ENCODE results near the gene TTBK2. TPM values are rescaled to one million over a fixed set of nuclear protein-coding genes. Genes with fewer than 3 reads are reported as not detected.

The TTBK2 gene
- polyA plus RNA-seq, 1 donor (not counting 4 experiments of a cell fraction or from before 2014, with no cell fraction given): 7.3 TPM

DNA sequence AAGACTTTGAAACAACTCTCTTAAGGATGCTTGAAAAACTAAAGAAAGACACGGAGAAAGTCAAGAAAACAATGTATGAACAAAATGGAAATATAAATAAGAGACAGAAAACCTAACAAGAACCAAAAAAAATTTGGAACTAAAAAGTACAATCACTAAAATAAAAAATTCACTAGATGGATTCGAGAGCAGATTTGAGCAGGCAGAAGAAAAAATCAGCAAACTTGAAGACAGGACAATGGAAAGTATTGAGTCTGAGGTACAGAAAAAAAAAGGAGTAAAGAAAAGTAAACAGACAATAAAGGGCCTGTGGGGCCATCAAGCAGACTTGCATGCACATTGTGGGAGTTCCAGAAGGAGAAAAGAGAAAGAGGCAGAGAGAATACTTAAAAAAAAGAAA lies 170.3 kb downstream of the TTBK2 start:
- Histone ChIP-seq H3K27ac (ENCODE audit: control insufficient read depth, insufficient read depth, low read length) (no peak overlapping the region), H3K27me3 (ENCODE audit: control insufficient read depth, extremely low read depth, insufficient read depth, low read length) (no peaks in the 10 kb centered on the region), H3K4me2 (ENCODE audit: control insufficient read depth, extremely low read depth, insufficient read depth, low read depth, low read length) (no peak overlapping the region), H3K9ac (ENCODE audit: control insufficient read depth, extremely low read depth, insufficient read depth, low read length) (no peak overlapping the region), H4K20me1 (ENCODE audit: control insufficient read depth, extremely low read depth, insufficient read depth, low read length) (no peaks in the 10 kb centered on the region), H3K9me3 (ENCODE audit: control insufficient read depth, low read depth, low read length) (no peaks in the 10 kb centered on the region), H3K79me2 (ENCODE audit: control insufficient read depth, insufficient read depth, low read length) (no peaks in the 10 kb centered on the region), H3K4me3 (ENCODE audit: control insufficient read depth in 2 of 3, extremely low read depth in 1 of 3, insufficient read depth in 2 of 3, low read depth in 1 of 3, low read length in 3 of 3) (no peak overlapping the region), H3K9me1 (ENCODE audit: control insufficient read depth, extremely low read depth, insufficient read depth, low read length) (no peaks in the 10 kb centered on the region), H3K36me3 (ENCODE audit: control insufficient read depth in 2 of 2, extremely low read depth in 1 of 2, insufficient read depth in 2 of 2, low read length in 2 of 2) (peaks cover 7 to 14% of the 10 kb centered on the region in 2 experiments), H2AFZ (ENCODE audit: control insufficient read depth, low read length) (no peak overlapping the region), H3K4me1 (ENCODE audit: control insufficient read depth, extremely low read depth, insufficient read depth, low read length) (no peaks in the 10 kb centered on the region)
- dilution Hi-C loops (cut with MboI; ENCODE audit: extremely low pct_ligation_motif_present, low sequenced_read_pairs): no loop called here
- FAIRE-seq (no peak), DNase-seq (ENCODE audit: low read depth, low spot score) (no peak)
- TF ChIP-seq, protein P1, sequence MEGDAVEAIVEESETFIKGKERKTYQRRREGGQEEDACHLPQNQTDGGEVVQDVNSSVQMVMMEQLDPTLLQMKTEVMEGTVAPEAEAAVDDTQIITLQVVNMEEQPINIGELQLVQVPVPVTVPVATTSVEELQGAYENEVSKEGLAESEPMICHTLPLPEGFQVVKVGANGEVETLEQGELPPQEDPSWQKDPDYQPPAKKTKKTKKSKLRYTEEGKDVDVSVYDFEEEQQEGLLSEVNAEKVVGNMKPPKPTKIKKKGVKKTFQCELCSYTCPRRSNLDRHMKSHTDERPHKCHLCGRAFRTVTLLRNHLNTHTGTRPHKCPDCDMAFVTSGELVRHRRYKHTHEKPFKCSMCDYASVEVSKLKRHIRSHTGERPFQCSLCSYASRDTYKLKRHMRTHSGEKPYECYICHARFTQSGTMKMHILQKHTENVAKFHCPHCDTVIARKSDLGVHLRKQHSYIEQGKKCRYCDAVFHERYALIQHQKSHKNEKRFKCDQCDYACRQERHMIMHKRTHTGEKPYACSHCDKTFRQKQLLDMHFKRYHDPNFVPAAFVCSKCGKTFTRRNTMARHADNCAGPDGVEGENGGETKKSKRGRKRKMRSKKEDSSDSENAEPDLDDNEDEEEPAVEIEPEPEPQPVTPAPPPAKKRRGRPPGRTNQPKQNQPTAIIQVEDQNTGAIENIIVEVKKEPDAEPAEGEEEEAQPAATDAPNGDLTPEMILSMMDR (optimal IDR thresholded peaks at IDR 0.05 in 1 of 3, IDR thresholded peaks at IDR 0.05 in 1 of 3, conservative IDR thresholded peaks at IDR 0.05 in 1 of 3; ENCODE audit: extremely low read depth in 1 of 3, insufficient read depth in 2 of 3, low read length in 3 of 3): no peak
- TF ChIP-seq EZH2 (IDR thresholded peaks at IDR 0.05; ENCODE audit: low read length): no peak

DNA sequence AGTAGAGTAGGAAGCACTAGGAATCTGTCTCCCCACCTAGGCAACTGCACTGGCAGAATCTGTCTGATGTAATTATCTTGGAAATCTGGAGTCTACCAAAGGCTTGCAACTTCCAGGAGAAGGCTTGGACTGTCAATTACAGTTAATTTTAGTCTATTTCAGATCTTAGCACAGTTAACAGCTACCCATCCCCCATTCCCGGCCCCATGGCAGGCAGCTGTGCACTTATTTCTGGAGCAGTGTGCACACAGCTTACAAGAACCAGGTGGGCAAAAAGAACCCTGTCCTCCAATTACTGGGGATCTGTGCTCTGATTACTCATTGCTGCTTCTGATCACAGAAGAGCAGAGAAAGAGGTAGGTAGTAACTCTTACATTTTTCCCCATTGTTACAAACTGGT lies 171.3 kb downstream of the TTBK2 start:
- Histone ChIP-seq H3K27me3 (ENCODE audit: control insufficient read depth, extremely low read depth, insufficient read depth, low read length) (no peaks in the 10 kb centered on the region), H3K36me3 (ENCODE audit: control insufficient read depth in 2 of 2, extremely low read depth in 1 of 2, insufficient read depth in 2 of 2, low read length in 2 of 2) (peaks cover 7 to 14% of the 10 kb centered on the region in 2 experiments)
- dilution Hi-C loops (cut with MboI; ENCODE audit: extremely low pct_ligation_motif_present, low sequenced_read_pairs): no loop called here

More for the DNA sequence above, 171.3 kb downstream of the TTBK2 start:
- DNase-seq (ENCODE audit: low read depth, low spot score) (no peak), FAIRE-seq (no peak)
- Histone ChIP-seq H3K9me3 (ENCODE audit: control insufficient read depth, low read depth, low read length) (no peaks in the 10 kb centered on the region), H3K9ac (ENCODE audit: control insufficient read depth, extremely low read depth, insufficient read depth, low read length) (no peak overlapping the region), H3K27ac (ENCODE audit: control insufficient read depth, insufficient read depth, low read length) (no peak overlapping the region), H3K4me1 (ENCODE audit: control insufficient read depth, extremely low read depth, insufficient read depth, low read length) (no peaks in the 10 kb centered on the region), H2AFZ (ENCODE audit: control insufficient read depth, low read length) (no peak overlapping the region), H4K20me1 (ENCODE audit: control insufficient read depth, extremely low read depth, insufficient read depth, low read length) (no peaks in the 10 kb centered on the region), H3K4me2 (ENCODE audit: control insufficient read depth, extremely low read depth, insufficient read depth, low read depth, low read length) (no peak overlapping the region), H3K4me3 (ENCODE audit: control insufficient read depth in 2 of 3, extremely low read depth in 1 of 3, insufficient read depth in 2 of 3, low read depth in 1 of 3, low read length in 3 of 3) (no peak overlapping the region), H3K9me1 (ENCODE audit: control insufficient read depth, extremely low read depth, insufficient read depth, low read length) (no peaks in the 10 kb centered on the region), H3K79me2 (ENCODE audit: control insufficient read depth, insufficient read depth, low read length) (no peaks in the 10 kb centered on the region)
- TF ChIP-seq, protein P1 (optimal IDR thresholded peaks at IDR 0.05 in 1 of 3, IDR thresholded peaks at IDR 0.05 in 1 of 3, conservative IDR thresholded peaks at IDR 0.05 in 1 of 3; ENCODE audit: extremely low read depth in 1 of 3, insufficient read depth in 2 of 3, low read length in 3 of 3): no peak
- TF ChIP-seq EZH2 (IDR thresholded peaks at IDR 0.05; ENCODE audit: low read length): no peak

Measured in keratinocyte (primary cell).